Fibroblast of peridontal ligament (primary cell): ENCODE measurements around the gene DFFB.

ENCODE experiments used
- DNase-seq: peaks from one replicate; pipeline ENCODE4 v3.0.0-alpha.2; 2010; ENCODE audit errors: extremely low read depth

Gene DFFB

GRCh38 chr1:3896396-3897000 lies 39.2 kb downstream of the DFFB start:
- no peak for DNase-seq

GRCh38 chr1:3898475-3898735 lies 41.1 kb downstream of the DFFB start:
- DNase-seq, result no peak

GRCh38 chr1:3898994-3899753 lies 41.9 kb downstream of the DFFB start:
- no peak for DNase-seq

DNA sequence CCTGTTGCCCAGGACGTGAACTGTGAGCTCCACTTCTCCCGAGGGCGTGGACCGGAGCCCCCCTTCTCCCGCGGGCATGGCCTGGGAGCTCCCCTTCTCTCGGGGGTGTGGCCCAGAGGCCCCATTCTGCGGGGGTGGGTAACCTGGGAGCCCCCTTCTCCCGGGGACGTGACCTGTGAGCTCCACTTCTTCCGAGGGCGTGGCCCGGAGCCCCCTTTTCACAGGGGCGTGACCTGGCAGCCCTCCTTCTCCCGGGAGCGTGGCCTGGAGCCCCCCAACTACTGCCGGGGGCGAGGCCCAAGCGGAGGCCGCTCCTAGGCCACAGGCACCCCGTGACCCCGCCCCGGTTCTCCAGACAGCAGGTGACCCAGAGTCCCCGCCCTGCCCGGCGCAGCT lies 42.5 kb downstream of the DFFB start:
- DNase-seq, result no peak

DNA sequence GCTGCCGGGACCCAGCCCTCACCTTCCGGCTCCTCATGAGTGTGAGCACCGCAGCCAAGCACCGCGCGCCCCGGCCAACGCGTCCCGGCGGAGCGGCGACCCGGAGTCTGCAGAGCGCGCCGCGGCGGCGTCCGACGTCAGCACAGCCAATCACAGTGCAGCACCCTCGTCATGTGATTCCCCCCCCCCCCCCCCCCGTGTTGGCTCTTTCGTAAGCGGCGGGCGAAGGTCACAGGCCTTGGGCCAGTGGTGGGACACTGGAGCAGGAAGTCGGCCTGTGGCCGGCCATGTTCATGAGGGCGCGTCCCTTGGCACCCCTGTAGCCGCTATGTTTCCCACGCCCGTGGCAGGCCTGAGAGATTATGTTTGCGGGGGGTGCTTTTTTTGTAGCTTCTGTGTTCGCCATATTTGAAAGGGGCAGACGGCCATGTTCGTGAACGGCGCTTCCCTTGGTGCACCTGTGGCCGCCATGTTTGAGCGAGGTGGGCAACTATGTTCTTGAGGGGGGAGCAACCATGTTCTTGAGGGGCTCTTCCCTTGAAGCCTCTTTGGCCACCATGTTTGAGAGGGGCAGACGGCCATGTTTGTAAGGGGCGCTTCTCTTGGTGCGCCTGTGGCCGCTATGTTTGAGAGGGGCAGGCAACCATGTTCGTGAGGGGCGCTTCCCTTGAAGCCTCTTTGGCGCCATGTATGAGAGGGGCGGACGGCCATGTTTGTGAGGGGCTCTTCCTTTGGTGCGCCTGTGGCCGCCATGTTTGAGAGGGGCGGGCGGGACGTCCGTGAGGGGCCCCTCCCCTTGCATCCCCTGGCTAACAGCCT lies 43.1 kb downstream of the DFFB start, which contains the start of gene C1orf174:
TSS of gene C1orf174 (minus strand) at position 123 of the 819 bp plus-strand sequence. CDS start at position 37, 86 bp downstream.
- peak; percentile 99 for DNase-seq

- DNase-seq, result peak; percentile 90
Observed at GRCh38 chr1:3900969-3901529, 43.8 kb downstream of the DFFB start.

DNA sequence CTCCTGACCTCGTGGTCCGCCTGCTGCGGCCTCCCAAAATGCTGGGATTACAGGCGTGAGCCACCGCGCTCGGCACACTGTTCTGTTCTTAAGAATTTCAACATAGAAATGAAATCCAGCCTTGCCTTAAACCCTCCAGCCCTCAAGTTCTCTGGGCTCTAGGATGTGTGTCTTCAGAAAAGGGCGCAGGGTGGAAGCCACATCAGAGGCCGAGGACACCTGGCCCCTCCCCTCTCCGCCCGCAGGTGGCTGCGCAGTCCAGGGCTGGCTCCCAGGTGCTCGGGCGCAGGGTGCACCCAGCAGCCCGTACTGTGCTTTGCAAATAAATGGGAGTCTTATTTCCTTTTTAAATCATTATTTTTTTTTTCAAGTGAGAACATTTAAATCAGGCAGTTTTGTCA lies 44.8 kb downstream of the DFFB start:
- DNase-seq, result no peak

- peak; percentile 29 for DNase-seq
Observed at GRCh38 chr1:3902571-3903091, 45.4 kb downstream of the DFFB start.

- peak; percentile 2 for DNase-seq
Observed at GRCh38 chr1:3903141-3904005, 46.1 kb downstream of the DFFB start.

DNA sequence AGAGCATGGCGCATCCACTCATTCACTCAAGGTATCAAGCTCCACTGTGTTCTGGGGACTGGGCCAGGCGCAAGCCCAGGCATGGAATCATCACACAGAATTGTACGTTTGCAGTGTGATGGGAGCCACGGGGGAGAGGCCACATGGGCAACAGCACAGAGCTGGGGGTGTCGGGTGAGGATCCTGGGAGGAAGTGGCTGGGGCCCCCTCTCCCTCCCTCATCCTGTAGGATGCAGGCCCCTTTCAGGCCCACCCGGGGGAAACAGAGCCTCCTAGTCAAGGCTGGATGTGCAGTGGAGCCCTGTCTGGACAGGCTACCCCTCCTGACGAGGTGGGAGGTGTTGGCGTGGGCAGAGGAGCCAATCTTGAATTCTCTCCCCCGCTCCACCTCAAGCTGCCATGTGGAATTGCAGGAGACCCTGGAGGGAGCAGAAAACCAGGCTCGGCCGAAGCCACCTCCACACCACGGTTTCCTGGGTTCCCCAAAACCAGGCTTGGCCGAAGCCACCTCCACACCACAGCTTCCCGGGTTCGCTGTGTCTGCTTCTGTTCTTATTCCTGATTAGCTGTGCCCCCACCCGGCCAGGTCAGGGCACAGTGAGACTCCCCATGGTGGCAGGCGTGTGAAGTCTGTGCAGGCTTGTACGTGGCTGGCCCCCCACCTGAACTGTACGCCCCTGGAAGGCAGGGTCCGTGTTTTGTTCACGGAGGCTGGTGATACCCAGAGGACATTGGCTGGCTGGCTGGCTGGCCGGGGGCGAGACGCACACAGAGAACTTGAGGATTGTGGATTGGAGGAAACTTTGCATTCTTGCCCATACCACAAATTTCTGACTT lies 46.9 kb downstream of the DFFB start:
- DNase-seq, result no peak

DNA sequence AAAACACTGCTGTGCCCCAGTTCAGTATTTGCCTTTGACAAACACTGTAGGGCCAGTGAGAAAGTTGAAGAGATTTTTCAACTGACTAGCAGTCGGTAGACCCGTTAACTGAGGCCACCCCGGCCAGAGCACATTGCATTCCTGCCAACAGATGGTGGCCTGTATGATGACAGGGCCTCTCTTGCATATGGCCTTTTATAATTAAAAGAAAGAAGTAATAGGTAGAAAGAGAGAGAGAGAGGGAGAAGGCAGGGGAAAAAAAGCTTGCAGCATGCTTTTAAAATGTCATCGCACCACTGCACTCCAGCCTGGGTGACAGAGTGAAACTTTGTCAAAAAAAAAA lies 47.5 kb downstream of the DFFB start:
- no peak for DNase-seq

DNA sequence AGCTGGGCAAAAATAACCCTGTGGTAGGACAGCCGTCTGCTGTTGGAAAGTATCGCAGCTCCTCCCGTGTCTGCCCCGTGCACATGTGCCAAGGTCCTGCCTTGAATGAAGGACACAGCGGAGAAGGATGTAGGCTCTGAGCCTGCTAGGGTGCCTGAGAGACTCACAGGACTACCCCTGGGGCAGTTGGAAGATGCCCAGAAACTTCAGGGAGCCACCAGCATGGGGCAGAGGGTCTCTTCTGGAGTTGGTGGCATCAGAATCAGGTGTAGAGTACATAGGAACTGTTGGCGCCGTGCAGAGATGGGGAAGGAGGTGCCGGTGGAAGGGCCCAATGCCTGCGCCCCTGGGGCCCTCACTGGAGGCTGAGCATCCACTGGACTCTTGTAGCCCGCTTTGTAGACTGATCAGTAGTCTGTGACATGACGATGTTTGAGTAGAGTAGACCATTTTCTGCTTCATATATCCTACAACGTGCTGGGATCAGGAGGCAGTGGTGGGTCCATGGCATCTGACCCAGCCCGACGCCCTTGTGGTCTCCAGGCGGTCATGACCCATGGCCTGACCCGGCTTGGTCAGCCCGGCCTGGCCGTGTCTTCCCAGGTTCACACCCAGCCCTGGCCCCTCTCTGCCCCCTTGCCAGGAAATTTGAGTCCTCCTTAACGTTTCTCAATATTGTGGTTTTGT lies 48.1 kb downstream of the DFFB start:
- DNase-seq, result no peak

- DNase-seq, result no peak
Observed at GRCh38 chr1:3905953-3906671, 48.8 kb downstream of the DFFB start.

GRCh38 chr1:3906672-3907020 lies 49.4 kb downstream of the DFFB start:
- no peak for DNase-seq

DNA sequence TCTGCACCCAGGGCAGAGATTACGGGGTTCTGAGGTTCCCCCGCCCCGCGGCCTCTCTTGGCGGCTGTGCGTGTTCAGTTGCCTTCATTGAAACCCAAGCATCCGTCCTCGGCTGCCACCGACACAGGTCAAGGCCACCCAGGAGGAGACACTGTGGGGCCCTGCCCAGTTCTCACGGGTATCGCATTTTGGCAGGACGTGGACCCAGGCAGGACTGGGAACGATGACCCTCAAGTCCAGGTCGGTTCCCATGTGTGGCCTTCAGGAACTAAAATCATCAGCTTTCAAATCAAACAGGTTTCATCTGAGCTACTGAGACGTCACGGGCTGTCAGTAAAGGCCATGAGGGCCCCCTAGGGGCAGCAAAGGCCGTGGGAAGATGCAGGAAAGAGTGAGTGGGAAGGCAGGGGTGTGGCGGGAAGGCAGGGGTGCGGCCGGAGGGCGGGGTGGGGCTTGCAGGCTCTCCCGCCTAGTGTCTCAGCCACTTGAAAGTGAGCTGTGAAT lies 49.8 kb downstream of the DFFB start:
- no peak for DNase-seq

DNA sequence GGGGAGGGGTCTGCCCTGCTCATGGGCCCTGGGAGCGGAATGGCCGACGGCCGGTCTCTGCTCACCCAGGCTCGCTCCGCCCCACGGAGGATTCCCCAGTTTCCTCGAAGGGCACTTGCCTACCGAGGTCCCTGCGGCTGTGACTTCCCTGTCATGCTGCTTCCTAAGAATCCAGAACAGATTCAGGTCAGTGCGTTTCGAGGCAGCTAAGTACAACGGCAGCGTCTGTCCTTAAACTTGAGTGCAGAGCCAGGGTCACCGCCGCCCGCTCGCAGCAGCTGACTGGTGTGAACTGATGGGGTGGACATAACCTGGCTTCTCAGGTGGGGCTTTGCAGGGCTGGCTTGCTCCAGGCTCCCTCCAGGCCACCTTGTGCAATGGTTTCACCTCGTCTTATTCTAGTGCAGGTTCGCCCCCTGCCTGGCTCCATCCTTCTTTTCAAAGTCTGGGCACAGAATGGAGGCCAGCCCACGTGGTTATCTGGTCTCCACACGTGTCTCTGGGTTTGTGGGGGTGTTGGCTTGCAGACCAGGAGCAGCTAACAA lies 50.4 kb downstream of the DFFB start:
- no peak for DNase-seq

GRCh38 chr1:3908886-3909517 lies 51.7 kb downstream of the DFFB start:
- DNase-seq, result no peak

- DNase-seq, result no peak
Observed at GRCh38 chr1:3909615-3910014, 52.3 kb downstream of the DFFB start.
